GM06990 (cell line): ENCODE results near the gene TNPO3.

Experiments
- DNase-seq: peaks from one replicate; pipeline ENCODE4 v3.0.0-alpha.2; 2011; ENCODE audit not compliant: insufficient read length; ENCODE audit errors: extremely low read depth
- H3K27me3 ChIP-seq: replicated peaks from 2 replicates; pipeline ENCODE4 v1.6.0; 2011; ENCODE audit warnings: low read length; ENCODE audit not compliant: control insufficient read depth, insufficient read depth
- H3K36me3 ChIP-seq: 2 replicates; pipeline ENCODE4 v1.5.1; 2011; ENCODE audit warnings: low read length; ENCODE audit not compliant: control insufficient read depth, insufficient read depth
- H3K4me3 ChIP-seq: replicated peaks from 2 replicates; pipeline ENCODE4 v1.5.1; 2011; ENCODE audit warnings: low read depth, mild to moderate bottlenecking, control low read depth, low read length
- CTCF ChIP-seq: IDR thresholded peaks from 2 replicates; pipeline ENCODE4 v1.5.1; 2011; ENCODE audit warnings: low read length, control low read depth, mild to moderate bottlenecking, inconsistent platforms; ENCODE audit not compliant: insufficient read depth, poor library complexity, severe bottlenecking

TNPO3 gene

DNA sequence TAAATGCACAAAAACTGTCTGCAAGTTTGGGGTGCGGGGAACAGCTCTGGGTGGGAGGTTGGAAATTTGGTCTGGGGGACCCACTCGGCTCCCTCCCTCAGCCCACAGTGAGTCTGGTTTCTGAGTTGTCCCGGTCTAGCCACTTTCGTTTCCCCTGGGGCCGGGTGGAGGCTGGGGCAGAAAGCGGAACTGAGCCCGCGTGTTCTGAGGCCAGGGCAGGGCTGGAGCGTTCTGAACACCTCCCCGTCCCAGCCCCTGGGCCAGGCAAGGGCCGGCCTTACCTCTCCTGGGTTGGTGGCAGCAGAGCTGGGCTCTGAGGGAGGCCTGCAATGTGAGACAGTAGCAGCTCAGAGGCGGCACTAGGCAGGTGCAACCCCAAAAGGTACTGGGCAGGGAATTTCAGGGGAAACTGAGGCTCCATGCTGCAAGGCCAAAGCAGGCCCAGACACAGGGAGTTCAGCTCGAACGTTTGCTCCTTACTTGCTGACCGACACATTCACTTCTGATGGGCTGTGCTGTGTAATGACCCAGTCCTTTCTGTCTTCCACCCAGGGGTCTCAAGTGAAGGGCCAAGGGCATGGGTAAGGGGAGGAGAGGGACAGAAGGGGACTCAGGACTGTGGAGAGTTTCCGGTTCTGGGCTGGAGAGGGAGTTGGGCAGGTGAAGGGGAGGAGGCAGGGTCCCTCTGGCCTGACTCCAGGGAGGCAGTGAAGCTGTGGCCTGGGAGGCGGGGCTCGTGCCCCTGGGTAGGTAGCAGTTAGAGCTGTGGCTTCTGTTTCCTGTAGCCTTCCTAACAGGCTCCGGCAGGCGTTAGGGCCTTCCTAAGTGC, 114.2 kb downstream of the TNPO3 start:
- Histone ChIP-seq H3K27me3 (no peaks in the 10 kb centered on the region), H3K4me3 (peak overlapping the region; percentile 90), H3K36me3 (peaks cover 14% of the 10 kb centered on the region)
- no peak for TF ChIP-seq CTCF
- DNase-seq: peak; percentile 90

DNA sequence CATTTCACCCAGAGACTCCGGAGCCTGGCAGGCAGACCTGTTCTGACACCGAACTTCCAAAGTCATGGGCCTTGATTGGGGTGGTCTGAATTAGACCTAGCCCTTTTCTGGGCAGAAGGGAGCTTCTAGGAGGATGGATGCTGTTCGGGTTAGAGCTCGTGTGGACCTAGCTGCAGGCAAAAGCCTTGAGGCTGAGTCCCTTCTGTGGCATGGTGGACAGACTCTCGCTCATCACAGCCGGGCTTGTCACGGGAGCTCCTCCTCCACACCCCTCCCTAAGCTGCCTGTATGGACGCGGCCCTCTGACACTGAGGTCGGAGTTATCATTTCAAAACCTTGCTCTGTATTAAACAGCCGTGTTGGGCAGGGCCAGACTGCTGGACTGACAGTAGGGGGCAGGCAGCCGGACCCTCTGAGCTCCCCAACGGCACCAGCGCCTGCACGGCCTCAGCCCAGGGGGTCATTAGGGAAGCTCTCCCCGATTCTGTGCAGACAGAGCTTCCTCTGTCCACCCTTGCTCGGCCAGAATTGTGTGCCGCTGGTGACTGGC, 115.0 kb downstream of the TNPO3 start:
- Histone ChIP-seq H3K27me3 (no peaks in the 10 kb centered on the region), H3K36me3 (peaks cover 9% of the 10 kb centered on the region), H3K4me3 (peak overlapping the region; percentile 90)
- DNase-seq: peak; percentile 77
- peak; percentile 45 for TF ChIP-seq CTCF

DNA sequence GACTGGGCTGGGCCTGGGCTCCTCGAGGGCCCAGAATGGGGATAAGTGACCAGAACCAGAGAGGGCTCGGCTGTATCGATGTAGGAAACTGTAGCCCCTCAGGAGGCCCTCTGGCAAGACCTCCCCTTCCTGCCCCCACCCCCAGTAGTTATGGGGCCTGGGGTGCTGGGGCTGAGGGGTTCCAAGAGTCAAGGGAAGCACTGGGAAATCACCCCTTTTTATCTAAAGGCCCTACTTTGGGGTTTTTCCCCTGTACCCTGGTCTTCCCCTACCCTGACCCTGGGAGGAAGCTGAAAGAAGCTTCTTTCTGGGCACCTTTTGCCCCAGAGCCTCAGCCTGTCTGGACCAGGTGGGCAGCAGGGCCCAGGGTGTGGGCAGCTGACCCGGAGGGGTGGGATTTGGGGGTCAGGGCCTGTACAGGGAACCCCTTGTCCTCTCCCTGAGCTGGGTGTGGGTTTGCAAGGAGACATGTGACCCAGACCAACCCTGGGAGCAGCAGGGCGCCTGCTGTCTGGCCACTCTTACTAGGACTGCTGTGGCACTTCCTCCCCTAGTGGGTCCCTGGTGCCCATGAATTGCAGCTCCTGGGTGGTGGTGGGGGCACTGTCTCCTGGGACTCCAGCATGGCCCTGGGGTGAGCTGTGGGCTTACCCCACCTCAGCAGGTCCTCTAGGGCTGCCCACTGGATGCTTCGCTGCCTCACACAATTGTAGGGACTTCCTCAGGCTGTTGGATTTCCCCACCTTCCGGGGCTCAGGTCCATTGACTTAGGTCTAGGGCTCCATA, 115.6 kb downstream of the TNPO3 start:
- DNase-seq: peak; percentile 77
- no peak for TF ChIP-seq CTCF

GRCh38 chr7:128938544-128939074, 116.3 kb downstream of the TNPO3 start:
- peaks cover 6% of the 10 kb centered on the region for H3K36me3 ChIP-seq
- peak; percentile 77 for DNase-seq
- no peak for TF ChIP-seq CTCF
- H3K27me3 ChIP-seq: no peaks in the 10 kb centered on the region
- H3K4me3 ChIP-seq: peak overlapping the region; percentile 90

More for the DNA sequence above, 115.6 kb downstream of the TNPO3 start:
- Histone ChIP-seq H3K4me3 (peak overlapping the region; percentile 90), H3K27me3 (no peaks in the 10 kb centered on the region), H3K36me3 (peaks cover 6% of the 10 kb centered on the region)

GRCh38 chr7:128937647-128938543, 117.0 kb downstream of the TNPO3 start, which contains the start of gene IRF5:
Gene IRF5, plus strand, starts transcription at chr7:128937927. Its CDS starts 4,155 bp downstream, at chr7:128942082.
- no peak for TF ChIP-seq CTCF
- Histone ChIP-seq H3K4me3 (peak within 1 kb of the TSS; percentile 90), H3K27me3 (no peaks in the 10 kb centered on the region), H3K36me3 (peaks cover 5% of the 10 kb centered on the region)
- peak; percentile 83 for DNase-seq
